Hepatocyte (in vitro differentiated cells): ENCODE data around the gene DEXI. TPM values are rescaled to one million over a fixed set of nuclear protein-coding genes. Genes with fewer than 3 reads are reported as not detected.
"Not testable (repeated sequence)": the region's sequence is repeated elsewhere in the genome, so short reads cannot be mapped to it uniquely, and the experiment has no call there.

Experiments
- DNase-seq: peaks from one replicate; pipeline ENCODE4 v3.0.0-alpha.2; 2016; ENCODE audit warnings: low spot score
- H2AFZ ChIP-seq: fragments of 200-600 bp; sonication (generic); 2 replicates; pipeline ENCODE4 v1.6.0; 2016; ENCODE audit warnings: antibody characterized with exemption, mild to moderate bottlenecking
- H3K27ac ChIP-seq: fragments of 200-600 bp; sonication (generic); 2 replicates; pipeline ENCODE4 v1.5.1; 2016; ENCODE audit warnings: mild to moderate bottlenecking
- H3K27me3 ChIP-seq: fragments of 200-600 bp; sonication (generic); 2 replicates; pipeline ENCODE4 v1.6.1; 2016
- H3K36me3 ChIP-seq: fragments of 200-600 bp; sonication (generic); replicated peaks from 2 replicates; pipeline ENCODE4 v1.5.1; 2016; ENCODE audit warnings: low read depth; ENCODE audit not compliant: insufficient read depth
- H3K4me1 ChIP-seq: fragments of 200-600 bp; sonication (generic); 2 replicates; pipeline ENCODE4 v1.5.1; 2016; ENCODE audit warnings: mild to moderate bottlenecking, moderate library complexity; ENCODE audit not compliant: insufficient read depth
- H3K4me2 ChIP-seq: fragments of 200-600 bp; sonication (generic); 2 replicates; pipeline ENCODE4 v1.6.0; 2016
- H3K4me3 ChIP-seq: fragments of 200-600 bp; sonication (generic); 2 replicates; pipeline ENCODE4 v1.5.1; 2016; ENCODE audit warnings: mild to moderate bottlenecking
- H3K79me2 ChIP-seq: fragments of 200-600 bp; sonication (generic); 2 replicates; pipeline ENCODE4 v1.6.0; 2017; ENCODE audit warnings: mild to moderate bottlenecking
- H3K9me2 ChIP-seq: fragments of 200-600 bp; sonication (generic); replicated peaks from 2 replicates; pipeline ENCODE4 v1.6.0; 2017; ENCODE audit warnings: mild to moderate bottlenecking; ENCODE audit not compliant: insufficient read depth
- H3K9me3 ChIP-seq: fragments of 200-600 bp; sonication (generic); 2 replicates; pipeline ENCODE4 v1.5.1; 2016; ENCODE audit warnings: low read depth, mild to moderate bottlenecking
- H4K20me1 ChIP-seq: fragments of 200-600 bp; sonication (generic); 2 replicates; pipeline ENCODE4 v1.6.0; 2016; ENCODE audit warnings: mild to moderate bottlenecking; ENCODE audit not compliant: insufficient read depth, poor library complexity, severe bottlenecking
- EZH2 ChIP-seq: fragments of 200-600 bp; sonication (generic); IDR thresholded peaks from 2 replicates; pipeline ENCODE4 v1.6.1; 2016; ENCODE audit warnings: antibody characterized with exemption, mild to moderate bottlenecking, borderline replicate concordance
- EZH2phosphoT487 ChIP-seq: fragments of 200-600 bp; sonication (generic); IDR thresholded peaks from one replicate; pipeline ENCODE4 v1.6.1; 2018; ENCODE audit warnings: antibody characterized with exemption, mild to moderate bottlenecking, low read depth, moderate library complexity; ENCODE audit not compliant: unreplicated experiment, severe bottlenecking
- WGBS: methylation state at CpG from one replicate; pipeline ENCODE4 v1.1.6; 2016; ENCODE audit warnings: low lambda C conversion rate; ENCODE audit errors: missing lambda C conversion rate; 5-methylcytosine and 5-hydroxymethylcytosine counted together
- polyA plus RNA-seq: library from polyadenylated mRNA; unstranded; fragments of >200 nt; fragmentation: Nextera tagmentation; extraction: Ambion mirVana; gene quantifications from 2 replicates; pipeline ENCODE4 v1.2.1, GENCODE V29; 2016
- total RNA-seq: library from RNA; depleted of rRNA; stranded (reverse); fragments of >200 nt; gene quantifications from 2 replicates; pipeline ENCODE4 v1.2.3, GENCODE V29; 2014
- TF ChIP-seq, protein P1 (sequence below): fragments of 200-600 bp; sonication (generic); IDR thresholded peaks from 2 replicates; pipeline ENCODE4 v1.5.1; 2016; ENCODE audit warnings: antibody characterized with exemption, mild to moderate bottlenecking; ENCODE audit not compliant: poor library complexity

Gene DEXI
- total and polyA plus RNA-seq, 2 experiments from 2014 or later, result 51.6 to 82.4 TPM

GRCh38 chr16:10967986-10968385 lies 25.7 kb upstream of the DEXI start:
- Histone ChIP-seq H3K36me3 (peaks cover 2% of the 10 kb centered on the region), H4K20me1 (no peaks in the 10 kb centered on the region), H3K9me3 (no peaks in the 10 kb centered on the region), H3K4me1 (peaks cover 9% of the 10 kb centered on the region), H3K4me2 (no peak overlapping the region), H3K79me2 (peaks cover 8% of the 10 kb centered on the region), H3K27ac (no peak overlapping the region), H3K9me2 (no peaks in the 10 kb centered on the region), H3K27me3 (no peaks in the 10 kb centered on the region), H3K4me3 (no peak overlapping the region), H2AFZ (no peak overlapping the region)
- WGBS, result 81% methylated on average over 5 of the region's 5 CpGs
- no peak for DNase-seq
- no peak for TF ChIP-seq EZH2
- TF ChIP-seq, protein P1, sequence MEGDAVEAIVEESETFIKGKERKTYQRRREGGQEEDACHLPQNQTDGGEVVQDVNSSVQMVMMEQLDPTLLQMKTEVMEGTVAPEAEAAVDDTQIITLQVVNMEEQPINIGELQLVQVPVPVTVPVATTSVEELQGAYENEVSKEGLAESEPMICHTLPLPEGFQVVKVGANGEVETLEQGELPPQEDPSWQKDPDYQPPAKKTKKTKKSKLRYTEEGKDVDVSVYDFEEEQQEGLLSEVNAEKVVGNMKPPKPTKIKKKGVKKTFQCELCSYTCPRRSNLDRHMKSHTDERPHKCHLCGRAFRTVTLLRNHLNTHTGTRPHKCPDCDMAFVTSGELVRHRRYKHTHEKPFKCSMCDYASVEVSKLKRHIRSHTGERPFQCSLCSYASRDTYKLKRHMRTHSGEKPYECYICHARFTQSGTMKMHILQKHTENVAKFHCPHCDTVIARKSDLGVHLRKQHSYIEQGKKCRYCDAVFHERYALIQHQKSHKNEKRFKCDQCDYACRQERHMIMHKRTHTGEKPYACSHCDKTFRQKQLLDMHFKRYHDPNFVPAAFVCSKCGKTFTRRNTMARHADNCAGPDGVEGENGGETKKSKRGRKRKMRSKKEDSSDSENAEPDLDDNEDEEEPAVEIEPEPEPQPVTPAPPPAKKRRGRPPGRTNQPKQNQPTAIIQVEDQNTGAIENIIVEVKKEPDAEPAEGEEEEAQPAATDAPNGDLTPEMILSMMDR, result no peak
- TF ChIP-seq EZH2phosphoT487, result no peak

GRCh38 chr16:10966559-10966958 lies 24.3 kb upstream of the DEXI start:
- H3K27ac ChIP-seq, H3K9me2 ChIP-seq, DNase-seq, H3K4me2 ChIP-seq, H3K4me3 ChIP-seq, H3K27me3 ChIP-seq, H3K36me3 ChIP-seq, H4K20me1 ChIP-seq, H3K4me1 ChIP-seq, H3K79me2 ChIP-seq, H3K9me3 ChIP-seq, H2AFZ ChIP-seq: not testable (repeated sequence)
- 84% methylated on average over 4 of the region's 4 CpGs for WGBS

- no peak overlapping the region for H3K4me2 ChIP-seq
- no peak overlapping the region for H3K27ac ChIP-seq
- H3K4me3 ChIP-seq, result no peak overlapping the region
- H3K36me3 ChIP-seq, result peaks cover 2% of the 10 kb centered on the region
- DNase-seq, result no peak
- H3K79me2 ChIP-seq, result peaks cover 8% of the 10 kb centered on the region
- TF ChIP-seq, protein P1, result no peak
- no peak for TF ChIP-seq EZH2
- no peak for TF ChIP-seq EZH2phosphoT487
- peaks cover 5% of the 10 kb centered on the region for H3K4me1 ChIP-seq
- no peaks in the 10 kb centered on the region for H4K20me1 ChIP-seq
- 86% methylated on average over 5 of the region's 5 CpGs for WGBS
- H2AFZ ChIP-seq, result no peak overlapping the region
- H3K9me3 ChIP-seq, result no peaks in the 10 kb centered on the region
- H3K9me2 ChIP-seq, result no peaks in the 10 kb centered on the region
- H3K27me3 ChIP-seq, result no peaks in the 10 kb centered on the region
These were observed 23.9 kb upstream of the DEXI start for GRCh38 chr16:10966129-10966528.

GRCh38 chr16:10965440-10966061 lies 23.3 kb upstream of the DEXI start:
- H3K4me1 ChIP-seq, result peaks cover 10% of the 10 kb centered on the region
- no peak for DNase-seq
- no peaks in the 10 kb centered on the region for H3K9me2 ChIP-seq
- H3K79me2 ChIP-seq, result peaks cover 9% of the 10 kb centered on the region
- peaks cover 2% of the 10 kb centered on the region for H3K36me3 ChIP-seq
- no peaks in the 10 kb centered on the region for H3K9me3 ChIP-seq
- no peaks in the 10 kb centered on the region for H4K20me1 ChIP-seq
- TF ChIP-seq EZH2 (no peak), EZH2phosphoT487 (no peak)
- TF ChIP-seq, protein P1, result no peak
- H3K27me3 ChIP-seq, result no peaks in the 10 kb centered on the region
- H3K4me3 ChIP-seq, result no peak overlapping the region
- H2AFZ ChIP-seq, result no peak overlapping the region
- no peak overlapping the region for H3K27ac ChIP-seq
- WGBS, result 87% methylated on average over 6 of the region's 6 CpGs
- no peak overlapping the region for H3K4me2 ChIP-seq
